Activated naive CD4-positive, alpha-beta T cell treated with anti-CD3 and anti-CD28 coated beads, Interleukin-2, amount 10 ng/mL, durations not matched to agents 7 days and 5 days (primary cell): ENCODE data around the gene TMPRSS13.
"Not testable (repeated sequence)": the region's sequence is repeated elsewhere in the genome, so short reads cannot be mapped to it uniquely, and the experiment has no call there.

Experiments
- CTCF ChIA-PET: fragments of 350-600 bp; sonication (Branson Sonifier 250); formaldehyde crosslinking; loops from one replicate; lab custom pipeline; 2021; ENCODE audit warnings: antibody characterized with exemption; lab: Charles Lee
- DNase-seq: peaks from one replicate; pipeline ENCODE4 v3.0.0-alpha.2; 2020
- H3K27ac Mint-ChIP-seq: one replicate; pipeline ENCODE4 v1.8.0; 2021; ENCODE audit warnings: mild to moderate bottlenecking, moderate library complexity, mixed read lengths
- H3K27me3 Mint-ChIP-seq: one replicate; pipeline ENCODE4 v1.8.0; 2021; ENCODE audit warnings: mild to moderate bottlenecking, mixed read lengths
- H3K36me3 Mint-ChIP-seq: one replicate; pipeline ENCODE4 v1.8.0; 2021; ENCODE audit warnings: mixed read lengths
- H3K4me1 Mint-ChIP-seq: one replicate; pipeline ENCODE4 v1.8.0; 2021; ENCODE audit warnings: mixed read lengths
- H3K4me3 Mint-ChIP-seq: one replicate; pipeline ENCODE4 v1.8.0; 2021; ENCODE audit warnings: mild to moderate bottlenecking, moderate library complexity, mixed read lengths
- H3K9me3 Mint-ChIP-seq: one replicate; pipeline ENCODE4 v1.8.0; 2021; ENCODE audit warnings: mixed read lengths

TMPRSS13 gene

GRCh38 chr11:117929142-117929915, at the start of gene TMPRSS13:
Gene TMPRSS13 (minus strand): TSS chr11:117929402. CDS start chr11:117929307, 95 bp downstream.
- H3K4me3 Mint-ChIP-seq = no peak within 1 kb of the TSS
- peak within 1 kb of the TSS; percentile 34 for H3K27ac Mint-ChIP-seq
- H3K4me1 Mint-ChIP-seq = peaks cover 52% of the 10 kb centered on the region
- no peaks in the 10 kb centered on the region for H3K36me3 Mint-ChIP-seq
- DNase-seq = no peak
- CTCF ChIA-PET = interaction anchor here (0.9 to 3.2 kb wide), 4 partner anchors 18 to 124 kb away, joined by 4 to 32 read pairs (median 4); no protein-coding TSS in a partner anchor
- peaks cover 29% of the 10 kb centered on the region for H3K27me3 Mint-ChIP-seq
- H3K9me3 Mint-ChIP-seq = no peaks in the 10 kb centered on the region

- no peak overlapping the region for H3K27ac Mint-ChIP-seq
- H3K9me3 Mint-ChIP-seq = peaks cover 12% of the 10 kb centered on the region
- H3K36me3 Mint-ChIP-seq = peaks cover 44% of the 10 kb centered on the region
- peaks cover 67% of the 10 kb centered on the region for H3K4me1 Mint-ChIP-seq
- CTCF ChIA-PET = interaction anchor here (1.1 to 2.8 kb wide), 4 partner anchors 24 to 74 kb away, joined by 3 to 11 read pairs (median 7); no protein-coding TSS in a partner anchor
- H3K4me3 Mint-ChIP-seq = no peak overlapping the region
- DNase-seq = no peak
- H3K27me3 Mint-ChIP-seq = peaks cover 4% of the 10 kb centered on the region
Observed at GRCh38 chr11:117978991-117979390, 49.8 kb upstream of the TMPRSS13 start.

- Mint-ChIP-seq H3K36me3 (peaks cover 40% of the 10 kb centered on the region), H3K4me1 (peaks cover 64% of the 10 kb centered on the region), H3K9me3 (peaks cover 12% of the 10 kb centered on the region)
- CTCF ChIA-PET = interaction anchor here (0.8 to 2.8 kb wide), 3 partner anchors 8 to 31 kb away, joined by 3 to 11 read pairs (median 10); partner anchors contain the start of gene IL10RA
- not testable (repeated sequence) for H3K27me3 Mint-ChIP-seq, H3K27ac Mint-ChIP-seq, DNase-seq, H3K4me3 Mint-ChIP-seq
Observed at GRCh38 chr11:117978291-117978910, 49.2 kb upstream of the TMPRSS13 start.

GRCh38 chr11:117977612-117978264, 48.5 kb upstream of the TMPRSS13 start:
- peak overlapping the region; percentile 72 for H3K27ac Mint-ChIP-seq

GRCh38 chr11:117977029-117977428, 47.8 kb upstream of the TMPRSS13 start:
- Mint-ChIP-seq H3K36me3 (peaks cover 40% of the 10 kb centered on the region), H3K4me3 (no peak overlapping the region)

More at GRCh38 chr11:117977612-117978264, 48.5 kb upstream of the TMPRSS13 start:
- H3K36me3 Mint-ChIP-seq = peaks cover 40% of the 10 kb centered on the region
- CTCF ChIA-PET = interaction anchor here (0.8 to 2.8 kb wide), 3 partner anchors 9 to 27 kb away, joined by 3 to 10 read pairs (median 3); partner anchors contain the start of gene IL10RA
- not testable (repeated sequence) for DNase-seq, H3K27me3 Mint-ChIP-seq
- peak overlapping the region; percentile 40 for H3K4me3 Mint-ChIP-seq
- peaks cover 64% of the 10 kb centered on the region for H3K4me1 Mint-ChIP-seq
- peaks cover 12% of the 10 kb centered on the region for H3K9me3 Mint-ChIP-seq

GRCh38 chr11:117976445-117976844, 47.2 kb upstream of the TMPRSS13 start:
- Mint-ChIP-seq H3K27ac (no peak overlapping the region), H3K9me3 (peaks cover 12% of the 10 kb centered on the region), H3K4me1 (peaks cover 73% of the 10 kb centered on the region), H3K36me3 (peaks cover 40% of the 10 kb centered on the region), H3K4me3 (no peak overlapping the region), H3K27me3 (peaks cover 4% of the 10 kb centered on the region)
- CTCF ChIA-PET = interaction anchor here (0.8 to 1.4 kb wide), 2 partner anchors 27 to 29 kb away, joined by 3 to 4 read pairs; no protein-coding TSS in a partner anchor
- no peak for DNase-seq

More at GRCh38 chr11:117977029-117977428, 47.8 kb upstream of the TMPRSS13 start:
- Mint-ChIP-seq H3K4me1 (peaks cover 70% of the 10 kb centered on the region), H3K27ac (peak overlapping the region; percentile 72), H3K9me3 (peaks cover 12% of the 10 kb centered on the region), H3K27me3 (peaks cover 4% of the 10 kb centered on the region)
- no peak for DNase-seq
- CTCF ChIA-PET = interaction anchor here (0.8 to 1.4 kb wide), 3 partner anchors 26 to 30 kb away, joined by 3 to 4 read pairs (median 3); no protein-coding TSS in a partner anchor

GRCh38 chr11:117973503-117973860, 44.3 kb upstream of the TMPRSS13 start:
- peaks cover 35% of the 10 kb centered on the region for H3K36me3 Mint-ChIP-seq
- H3K9me3 Mint-ChIP-seq = peaks cover 12% of the 10 kb centered on the region
- peaks cover 79% of the 10 kb centered on the region for H3K4me1 Mint-ChIP-seq
- DNase-seq = no peak
- CTCF ChIA-PET = interaction anchor here (1.3 to 1.8 kb wide), 2 partner anchors 21 to 27 kb away, joined by 3 to 6 read pairs; no protein-coding TSS in a partner anchor
- H3K4me3 Mint-ChIP-seq = no peak overlapping the region
- H3K27ac Mint-ChIP-seq = no peak overlapping the region
- no peaks in the 10 kb centered on the region for H3K27me3 Mint-ChIP-seq

- Mint-ChIP-seq H3K36me3 (peaks cover 34% of the 10 kb centered on the region), H3K27ac (peak overlapping the region; percentile 6), H3K9me3 (peaks cover 9% of the 10 kb centered on the region), H3K27me3 (no peaks in the 10 kb centered on the region), H3K4me1 (peaks cover 78% of the 10 kb centered on the region), H3K4me3 (no peak overlapping the region)
- DNase-seq = no peak
- CTCF ChIA-PET = interaction anchor here (1.3 to 1.8 kb wide), 2 partner anchors 20 to 26 kb away, joined by 3 to 6 read pairs; no protein-coding TSS in a partner anchor
Observed at GRCh38 chr11:117972629-117973502, 43.7 kb upstream of the TMPRSS13 start.

- CTCF ChIA-PET = interaction anchor here (1.5 kb wide), 1 partner anchor 81 kb away, joined by 3 read pairs; no protein-coding TSS in a partner anchor
- H3K4me3 Mint-ChIP-seq = no peak overlapping the region
- H3K27ac Mint-ChIP-seq = no peak overlapping the region
- peaks cover 3% of the 10 kb centered on the region for H3K9me3 Mint-ChIP-seq
- DNase-seq = no peak
- H3K4me1 Mint-ChIP-seq = peaks cover 70% of the 10 kb centered on the region
- H3K27me3 Mint-ChIP-seq = no peaks in the 10 kb centered on the region
- H3K36me3 Mint-ChIP-seq = peaks cover 25% of the 10 kb centered on the region
Observed at GRCh38 chr11:117972044-117972443, 42.8 kb upstream of the TMPRSS13 start.

- CTCF ChIA-PET = interaction anchor here (1.3 kb wide), 1 partner anchor 23 kb away, joined by 3 read pairs; no protein-coding TSS in a partner anchor
- Mint-ChIP-seq H3K4me3 (no peak overlapping the region), H3K9me3 (no peaks in the 10 kb centered on the region), H3K27ac (peak overlapping the region; percentile 50), H3K27me3 (peaks cover 5% of the 10 kb centered on the region), H3K36me3 (peaks cover 12% of the 10 kb centered on the region), H3K4me1 (peaks cover 58% of the 10 kb centered on the region)
- peak; percentile 58 for DNase-seq
Observed at GRCh38 chr11:117970400-117971024, 41.3 kb upstream of the TMPRSS13 start.

GRCh38 chr11:117969160-117969991, 40.2 kb upstream of the TMPRSS13 start:
- Mint-ChIP-seq H3K27me3 (peaks cover 5% of the 10 kb centered on the region), H3K27ac (no peak overlapping the region), H3K36me3 (peaks cover 9% of the 10 kb centered on the region), H3K9me3 (no peaks in the 10 kb centered on the region), H3K4me1 (peaks cover 54% of the 10 kb centered on the region), H3K4me3 (no peak overlapping the region)
- CTCF ChIA-PET = interaction anchor here (1.3 to 1.4 kb wide), 2 partner anchors 19 to 22 kb away, joined by 3 to 5 read pairs; no protein-coding TSS in a partner anchor
- no peak for DNase-seq

- DNase-seq = no peak
- Mint-ChIP-seq H3K27me3 (peaks cover 5% of the 10 kb centered on the region), H3K4me3 (no peak overlapping the region), H3K27ac (no peak overlapping the region), H3K9me3 (no peaks in the 10 kb centered on the region), H3K36me3 (peaks cover 11% of the 10 kb centered on the region), H3K4me1 (peaks cover 33% of the 10 kb centered on the region)
- CTCF ChIA-PET = no interaction called here
Observed at GRCh38 chr11:117966908-117967307, 37.7 kb upstream of the TMPRSS13 start.
